Measurements from ENCODE around the gene MAP3K2.

The MAP3K2 gene

DNA sequence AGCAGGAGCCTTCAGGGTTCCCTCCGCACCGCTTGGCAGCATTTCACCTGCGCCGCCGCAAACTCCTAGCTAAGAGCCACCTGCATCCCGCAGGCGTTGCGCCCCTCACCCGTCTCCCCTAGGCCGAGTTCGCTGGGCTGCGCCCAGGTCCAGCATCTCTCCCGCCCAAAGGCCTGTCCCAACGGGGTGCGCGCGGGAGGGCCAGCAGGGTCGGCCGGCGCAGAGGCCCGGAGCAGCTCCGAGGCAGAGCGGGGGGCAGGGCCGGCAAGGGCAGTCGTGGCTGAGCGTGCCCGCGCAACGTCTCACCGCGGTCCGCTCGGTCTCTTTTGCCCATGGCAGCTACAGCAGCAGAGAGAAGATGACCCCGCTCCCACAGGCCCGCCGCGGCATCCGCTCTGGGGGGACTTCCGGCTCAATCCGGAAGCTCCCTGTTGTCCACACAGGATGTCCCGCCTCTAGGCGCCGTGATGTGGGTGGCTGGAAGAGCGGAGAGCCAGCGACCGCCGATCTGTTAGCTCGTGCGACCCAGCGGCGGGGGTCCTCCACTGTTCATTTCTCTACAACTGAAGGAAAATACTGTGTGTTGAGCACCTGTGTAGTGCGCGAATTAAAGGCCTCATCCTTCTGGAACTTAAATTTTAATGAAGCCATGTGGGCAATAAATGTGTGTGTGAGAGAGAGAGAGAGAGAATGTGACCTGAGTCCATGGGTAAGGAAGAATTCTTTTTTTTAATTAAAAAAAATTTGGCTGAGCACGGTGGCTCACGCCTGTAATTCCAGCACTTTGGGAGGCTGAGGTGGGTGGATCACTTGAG lies 93.8 kb downstream of the MAP3K2 start, which contains the start of gene ERCC3:
ERCC3 (minus strand) TSS at position 397 of the 815 bp plus-strand sequence; CDS start at position 334, 63 bp downstream.
- peak within 1 kb of the TSS; percentile 95 for H3K4me3 ChIP-seq (ENCODE audit: low read depth, low read length)
- TF ChIP-seq, protein P1, sequence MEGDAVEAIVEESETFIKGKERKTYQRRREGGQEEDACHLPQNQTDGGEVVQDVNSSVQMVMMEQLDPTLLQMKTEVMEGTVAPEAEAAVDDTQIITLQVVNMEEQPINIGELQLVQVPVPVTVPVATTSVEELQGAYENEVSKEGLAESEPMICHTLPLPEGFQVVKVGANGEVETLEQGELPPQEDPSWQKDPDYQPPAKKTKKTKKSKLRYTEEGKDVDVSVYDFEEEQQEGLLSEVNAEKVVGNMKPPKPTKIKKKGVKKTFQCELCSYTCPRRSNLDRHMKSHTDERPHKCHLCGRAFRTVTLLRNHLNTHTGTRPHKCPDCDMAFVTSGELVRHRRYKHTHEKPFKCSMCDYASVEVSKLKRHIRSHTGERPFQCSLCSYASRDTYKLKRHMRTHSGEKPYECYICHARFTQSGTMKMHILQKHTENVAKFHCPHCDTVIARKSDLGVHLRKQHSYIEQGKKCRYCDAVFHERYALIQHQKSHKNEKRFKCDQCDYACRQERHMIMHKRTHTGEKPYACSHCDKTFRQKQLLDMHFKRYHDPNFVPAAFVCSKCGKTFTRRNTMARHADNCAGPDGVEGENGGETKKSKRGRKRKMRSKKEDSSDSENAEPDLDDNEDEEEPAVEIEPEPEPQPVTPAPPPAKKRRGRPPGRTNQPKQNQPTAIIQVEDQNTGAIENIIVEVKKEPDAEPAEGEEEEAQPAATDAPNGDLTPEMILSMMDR (IDR thresholded peaks at IDR 0.05; ENCODE audit: low read depth, low read length) = no peak

DNA sequence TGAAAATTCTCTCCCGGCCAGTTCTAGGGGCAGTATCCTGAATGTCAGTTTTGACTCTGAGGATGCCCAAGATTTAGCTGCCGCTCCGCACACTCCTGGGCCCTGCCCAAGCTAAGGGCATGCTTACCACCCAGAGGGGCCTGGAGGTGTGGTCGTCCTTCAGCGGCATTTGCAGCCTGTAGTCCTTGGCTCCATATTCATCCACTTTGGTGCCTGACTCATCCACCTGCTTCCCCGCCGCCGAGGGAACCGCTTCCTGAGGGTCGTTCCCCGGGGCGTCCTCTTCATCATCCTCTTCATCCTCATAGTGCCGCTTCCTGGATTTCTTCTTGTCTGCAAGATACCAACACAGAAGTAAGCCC lies 94.4 kb downstream of the MAP3K2 start:
- TF ChIP-seq, protein P1 (IDR thresholded peaks at IDR 0.05; ENCODE audit: low read depth, low read length) = no peak
- H3K4me3 ChIP-seq (ENCODE audit: low read depth, low read length) = peak overlapping the region; percentile 95

DNA sequence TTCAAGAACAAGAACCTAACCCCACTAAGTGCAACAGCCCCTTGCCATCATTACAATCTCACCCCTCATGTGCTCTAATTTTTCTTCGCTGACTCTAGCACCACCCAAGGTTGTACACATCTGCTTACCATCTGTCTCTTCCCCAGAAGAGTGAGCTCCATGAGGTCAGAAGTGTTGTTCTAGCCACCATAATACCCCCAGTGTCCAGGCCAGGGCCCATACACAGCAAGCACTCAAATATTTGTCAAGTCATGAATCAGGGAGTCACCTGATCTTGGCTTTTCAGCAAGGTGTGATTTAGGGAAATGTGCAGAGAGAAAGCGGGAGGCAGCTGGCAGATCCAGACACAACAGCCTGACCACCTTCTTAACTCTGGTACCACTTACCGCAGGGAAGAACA lies 99.5 kb downstream of the MAP3K2 start:
- TF ChIP-seq, protein P1 (IDR thresholded peaks at IDR 0.05; ENCODE audit: low read depth, low read length) = no peak
- H3K4me3 ChIP-seq (ENCODE audit: low read depth, low read length) = no peak overlapping the region

DNA sequence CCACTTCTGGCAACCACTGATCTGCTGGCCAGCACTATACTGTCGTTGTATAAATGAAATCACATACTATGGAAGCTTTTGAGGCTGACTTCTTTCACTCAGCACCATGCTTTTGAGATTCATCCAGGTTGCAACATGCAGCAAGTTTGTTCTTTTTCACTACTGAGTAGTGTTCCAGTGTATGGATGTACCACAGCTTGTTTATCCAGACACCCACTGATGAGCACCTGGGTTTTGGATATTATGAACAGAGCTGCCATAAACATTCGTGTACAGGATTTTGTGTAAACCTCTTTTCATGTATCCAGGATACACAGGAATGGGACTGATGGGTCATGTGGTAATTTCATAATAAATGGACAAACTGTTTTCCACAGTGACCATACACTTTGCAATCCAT lies 104.5 kb downstream of the MAP3K2 start:
- H3K4me3 ChIP-seq (ENCODE audit: low read depth, low read length) = no peak overlapping the region
- TF ChIP-seq, protein P1 (IDR thresholded peaks at IDR 0.05; ENCODE audit: low read depth, low read length) = no peak

DNA sequence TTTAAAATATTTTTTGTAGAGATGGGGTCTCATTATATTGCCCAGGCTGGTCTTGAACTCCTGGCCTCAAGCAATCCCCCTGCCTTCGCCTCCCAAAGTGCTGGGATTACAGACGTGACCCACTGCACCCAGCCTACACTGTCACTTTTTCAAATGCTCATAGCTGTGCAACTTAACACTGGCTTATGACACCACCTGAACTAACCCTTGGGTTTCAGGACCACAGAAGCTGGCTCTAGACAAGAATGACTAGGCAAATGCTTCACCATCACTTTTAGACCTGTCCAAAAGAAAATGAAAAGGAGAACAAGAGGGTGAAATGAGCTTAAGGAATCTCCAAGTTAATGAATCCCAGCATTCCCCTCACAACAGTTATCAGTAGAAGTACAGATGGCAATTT lies 107.1 kb downstream of the MAP3K2 start:
- TF ChIP-seq, protein P1 (IDR thresholded peaks at IDR 0.05; ENCODE audit: low read depth, low read length) = no peak
- no peak overlapping the region for H3K4me3 ChIP-seq (ENCODE audit: low read depth, low read length)

DNA sequence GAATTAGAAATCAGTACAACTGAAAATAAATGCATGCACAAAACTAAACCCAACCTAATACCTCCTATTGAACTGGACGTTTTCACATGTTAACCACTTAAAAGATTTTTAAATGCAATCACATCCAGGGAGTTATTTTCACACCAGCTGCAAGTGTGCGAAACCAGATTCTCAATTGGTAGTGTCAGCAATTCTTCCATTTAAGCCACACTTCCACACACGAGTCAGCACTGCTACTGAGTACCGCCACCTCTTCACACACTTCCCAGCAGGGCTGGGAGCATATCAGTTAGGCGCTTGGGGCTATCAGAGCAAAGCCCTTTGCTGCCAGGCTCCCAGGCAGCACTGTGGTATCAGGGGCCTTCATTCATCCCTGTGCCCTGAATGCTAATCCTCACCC lies 108.0 kb downstream of the MAP3K2 start:
- TF ChIP-seq, protein P1 (IDR thresholded peaks at IDR 0.05; ENCODE audit: low read depth, low read length) = no peak
- no peak overlapping the region for H3K4me3 ChIP-seq (ENCODE audit: low read depth, low read length)

DNA sequence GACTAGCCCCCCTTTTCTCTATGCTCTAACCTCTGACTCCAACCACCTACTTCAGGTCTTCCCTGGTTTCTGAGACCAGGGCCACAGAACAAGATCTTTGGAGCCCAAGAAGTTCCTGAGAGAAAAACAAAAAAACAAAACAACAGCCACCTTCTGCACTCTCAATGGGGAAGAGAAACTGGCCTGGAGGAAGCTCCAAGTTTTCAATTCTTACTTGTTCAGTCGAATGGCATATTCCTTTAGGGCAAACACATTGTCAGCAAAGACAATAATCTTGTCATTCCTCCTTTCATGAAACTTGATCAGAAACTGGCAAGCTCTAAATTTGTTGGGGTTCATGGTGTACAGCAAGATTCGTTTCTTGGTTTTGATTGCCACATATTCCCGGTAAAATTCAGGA lies 108.8 kb downstream of the MAP3K2 start:
- H3K4me3 ChIP-seq (ENCODE audit: low read depth, low read length) = no peak overlapping the region
- TF ChIP-seq, protein P1 (IDR thresholded peaks at IDR 0.05; ENCODE audit: low read depth, low read length) = no peak

Measured in WI38 (cell line).